ENCODE measurements around the gene TPSAB1.
"Not testable (repeated sequence)": the region's sequence is repeated elsewhere in the genome, so short reads cannot be mapped to it uniquely, and the experiment has no call there.

TPSAB1 gene

GRCh38 chr16:1240436-1240835 is at the start of gene TPSAB1:
TSS of gene TPSAB1 (plus strand) at chr16:1240705. CDS start at chr16:1240939, 234 bp downstream.
- not testable (repeated sequence) for DNase-seq (ENCODE audit: low read depth in 3 of 3)

- DNase-seq (ENCODE audit: low read depth in 3 of 3) = not testable (repeated sequence)
Observed at GRCh38 chr16:1190789-1191188, 49.7 kb upstream of the TPSAB1 start.

- DNase-seq (ENCODE audit: low read depth in 3 of 3) = no peak
Observed at GRCh38 chr16:1192384-1193073, 48.0 kb upstream of the TPSAB1 start.

- DNase-seq (ENCODE audit: low read depth in 3 of 3) = no peak
Observed at GRCh38 chr16:1193143-1193824, 47.2 kb upstream of the TPSAB1 start.

GRCh38 chr16:1193825-1194581 is 46.5 kb upstream of the TPSAB1 start:
- no peak for DNase-seq (ENCODE audit: low read depth in 3 of 3)

GRCh38 chr16:1194665-1195392 is 45.7 kb upstream of the TPSAB1 start:
- peak in 1 of 3 experiments; percentile 8 for DNase-seq (ENCODE audit: low read depth in 3 of 3)

- DNase-seq (ENCODE audit: low read depth in 3 of 3) = no peak
Observed at GRCh38 chr16:1195393-1195666, 45.2 kb upstream of the TPSAB1 start.

GRCh38 chr16:1196494-1196893 is 44.0 kb upstream of the TPSAB1 start:
- no peak for DNase-seq (ENCODE audit: low read depth in 3 of 3)

- DNase-seq (ENCODE audit: low read depth in 3 of 3) = no peak
Observed at GRCh38 chr16:1197237-1197866, 43.2 kb upstream of the TPSAB1 start.

GRCh38 chr16:1198194-1198593 is 42.3 kb upstream of the TPSAB1 start:
- no peak for DNase-seq (ENCODE audit: low read depth in 3 of 3)

- not testable (repeated sequence) for DNase-seq (ENCODE audit: low read depth in 3 of 3)
Observed at GRCh38 chr16:1198671-1199346, 41.7 kb upstream of the TPSAB1 start.

- no peak for DNase-seq (ENCODE audit: low read depth in 3 of 3)
Observed at GRCh38 chr16:1199347-1200013, 41.0 kb upstream of the TPSAB1 start.

GRCh38 chr16:1200014-1200627 is 40.4 kb upstream of the TPSAB1 start:
- no peak for DNase-seq (ENCODE audit: low read depth in 3 of 3)

- no peak for DNase-seq (ENCODE audit: low read depth in 3 of 3)
Observed at GRCh38 chr16:1201444-1201843, 39.1 kb upstream of the TPSAB1 start.

- DNase-seq (ENCODE audit: low read depth in 3 of 3) = no peak
Observed at GRCh38 chr16:1202274-1202673, 38.2 kb upstream of the TPSAB1 start.

GRCh38 chr16:1204933-1205332 is 35.6 kb upstream of the TPSAB1 start:
- DNase-seq (ENCODE audit: low read depth in 3 of 3) = no peak

GRCh38 chr16:1206326-1206725 is 34.2 kb upstream of the TPSAB1 start:
- DNase-seq (ENCODE audit: low read depth in 3 of 3) = no peak

GRCh38 chr16:1206786-1207185 is 33.7 kb upstream of the TPSAB1 start:
- DNase-seq (ENCODE audit: low read depth in 3 of 3) = no peak

GRCh38 chr16:1208239-1208830 is 32.2 kb upstream of the TPSAB1 start:
- no peak for DNase-seq (ENCODE audit: low read depth in 3 of 3)

GRCh38 chr16:1209081-1209480 is 31.4 kb upstream of the TPSAB1 start:
- DNase-seq (ENCODE audit: low read depth in 3 of 3) = no peak

Measured in stimulated activated CD4-positive, alpha-beta T cell treated with anti-CD3 and anti-CD28 coated beads, TNF-alpha, amount 100 ng/mL, for 4 hours (primary cell).